B cell (primary cell): Measurements from ENCODE around the gene MYH10. TPM values are rescaled to one million over a fixed set of nuclear protein-coding genes. Genes with fewer than 3 reads are reported as not detected.

Experiments used
- ATAC-seq: fragments of 200-7000 bp; cut with Tn5 transposase; one replicate; pipeline ENCODE4 v1.10.0; 2021; ENCODE audit warnings: low read depth, mild to moderate bottlenecking, moderate number of reproducible peaks, moderate library complexity
- CTCF ChIA-PET: fragments of 350-600 bp; sonication (Branson Sonifier 250); formaldehyde crosslinking; loops from one replicate; lab custom pipeline; 2021; ENCODE audit warnings: antibody characterized with exemption, inconsistent platforms; lab: Charles Lee
- POLR2A ChIA-PET: fragments of 350-600 bp; sonication (Branson Sonifier 250); formaldehyde crosslinking; loops from one replicate; lab custom pipeline; 2021; ENCODE audit warnings: antibody characterized with exemption; lab: Charles Lee
- DNase-seq: peaks from one replicate; pipeline ENCODE4 v3.0.0; 2013
- H2AFZ ChIP-seq: 2 replicates; pipeline ENCODE4 v1.6.1; 2012; ENCODE audit warnings: mild to moderate bottlenecking, low read depth, low read length; ENCODE audit not compliant: insufficient read depth, poor library complexity, severe bottlenecking
- H3K27ac ChIP-seq, 2 donors: 1 replicate in 1 of 2; 2 replicates in 1 of 2; pipeline ENCODE4 v1.5.1; 2012 to 2013; ENCODE audit warnings: low read length in 2 of 2, mild to moderate bottlenecking in 2 of 2, moderate library complexity in 1 of 2
- H3K27me3 ChIP-seq, 4 experiments: fragments of 200-600 bp in 1 of 4; sonication (generic) in 1 of 4; replicated peaks in 1 of 4; 1 replicate in 2 of 4; 2 replicates in 2 of 4; pipeline versions ENCODE4 v1.6.1 to v1.7.0; 2013 to 2016; ENCODE audit warnings: low read length in 3 of 4, mild to moderate bottlenecking in 2 of 4, mixed read lengths in 1 of 4, moderate library complexity in 1 of 4; ENCODE audit not compliant: insufficient read depth in 4 of 4, control insufficient read depth in 3 of 4; ENCODE audit errors: control extremely low read depth in 1 of 4
- H3K36me3 ChIP-seq, 2 experiments: replicated peaks in 1 of 2; 1 replicate in 1 of 2; 2 replicates in 1 of 2; pipeline versions ENCODE4 v1.6.1 to v1.7.1; 2013; ENCODE audit warnings: low read length in 1 of 2; ENCODE audit not compliant: insufficient read depth in 2 of 2, control insufficient read depth in 1 of 2; ENCODE audit errors: control extremely low read depth in 1 of 2, extremely low read depth in 1 of 2
- H3K4me1 ChIP-seq, 2 donors: fragments of 200-600 bp in 1 of 2; sonication (generic) in 1 of 2; 1 replicate in 1 of 2; 2 replicates in 1 of 2; pipeline versions ENCODE4 v1.5.1 to v1.6.1; 2013 to 2017; ENCODE audit warnings: low read length in 2 of 2; ENCODE audit not compliant: control insufficient read depth in 2 of 2, insufficient read depth in 2 of 2
- H3K4me2 ChIP-seq: replicated peaks from 2 replicates; pipeline ENCODE3; 2012; ENCODE audit warnings: mild to moderate bottlenecking, low read depth, low read length; ENCODE audit not compliant: poor library complexity, severe bottlenecking
- H3K4me3 ChIP-seq, 5 experiments: fragments of 200-600 bp in 1 of 5; sonication (generic) in 1 of 5; 1 replicate in 3 of 5; 2 replicates in 2 of 5; pipeline versions ENCODE4 v1.5.1 to v1.7.0; 2011 to 2016; ENCODE audit warnings: low read length in 4 of 5, mild to moderate bottlenecking in 4 of 5, low read depth in 2 of 5, control low read depth in 1 of 5, moderate library complexity in 1 of 5; ENCODE audit not compliant: insufficient read depth in 1 of 5; ENCODE audit errors: control extremely low read depth in 1 of 5, extremely low read depth in 1 of 5
- H3K79me2 ChIP-seq: fragments of 200-600 bp; sonication (generic); one replicate; pipeline ENCODE4 v1.6.0; 2016; ENCODE audit warnings: low read length; ENCODE audit not compliant: control insufficient read depth, insufficient read depth
- H3K9ac ChIP-seq: fragments of 200-600 bp; sonication (generic); 2 replicates; pipeline ENCODE4 v1.6.1; 2017; ENCODE audit warnings: mild to moderate bottlenecking, low read length, moderate library complexity
- H3K9me3 ChIP-seq, 3 donors: one replicate each; pipeline versions ENCODE4 v1.6.1 to v1.7.1; 2013; ENCODE audit warnings: low read length in 2 of 3; ENCODE audit not compliant: control insufficient read depth in 2 of 3, insufficient read depth in 1 of 3; ENCODE audit errors: control extremely low read depth in 1 of 3
- H4K20me1 ChIP-seq: 2 replicates; pipeline ENCODE4 v1.6.0; 2012; ENCODE audit warnings: mild to moderate bottlenecking, low read length; ENCODE audit not compliant: insufficient read depth, control insufficient read depth, poor library complexity, severe bottlenecking
- H3K27ac Mint-ChIP-seq: one replicate; pipeline ENCODE4 v1.8.0; 2021; ENCODE audit warnings: mixed read lengths
- H3K27me3 Mint-ChIP-seq: one replicate; pipeline ENCODE4 v1.8.0; 2021; ENCODE audit warnings: mixed read lengths
- H3K4me1 Mint-ChIP-seq: one replicate; pipeline ENCODE4 v1.8.0; 2021; ENCODE audit warnings: mixed read lengths
- H3K4me3 Mint-ChIP-seq: one replicate; pipeline ENCODE4 v1.8.0; 2021; ENCODE audit warnings: mixed read lengths
- H3K9me3 Mint-ChIP-seq: one replicate; pipeline ENCODE4 v1.8.0; 2022; ENCODE audit warnings: mixed read lengths; ENCODE audit not compliant: insufficient read depth
- CTCF ChIP-seq: fragments of 200-600 bp; IDR thresholded peaks from one replicate; pipeline ENCODE4 v1.8.0; 2022; ENCODE audit warnings: antibody characterized with exemption, mild to moderate bottlenecking
- EZH2 ChIP-seq: IDR thresholded peaks from 2 replicates; pipeline ENCODE4 v1.6.1; 2012; ENCODE audit warnings: borderline replicate concordance, low read depth, mild to moderate bottlenecking, moderate library complexity, low read length; ENCODE audit not compliant: insufficient read depth, poor library complexity, severe bottlenecking
- WGBS: methylation state at CpG from one replicate; pipeline ENCODE4 v1.1.5; 2013; ENCODE audit warnings: missing lambda C conversion rate; ENCODE audit not compliant: insufficient coverage; 5-methylcytosine and 5-hydroxymethylcytosine counted together
- intact Hi-C: fragments of 100-400 bp; cut with micrococcal nuclease; formaldehyde crosslinking; loops from one replicate; pipeline ENCODE4 v1.10.0; 2022
- polyA plus RNA-seq: library from polyadenylated mRNA; depleted of rRNA; stranded (reverse); fragments of >200 nt; gene quantifications from 2 replicates; pipeline ENCODE4 v1.2.3, GENCODE V29; 2012
- total RNA-seq, 2 donors: library from RNA; stranded (reverse); fragments of 120-200 nt in 1 of 2; gene quantifications; 1 replicate in 1 of 2; 2 replicates in 1 of 2; pipeline versions ENCODE4 v1.2.3 to v1.2.4, GENCODE V29; 2013 to 2022

MYH10 gene
- total and polyA plus RNA-seq, 2 donors (not counting 1 experiment from before 2014, with no cell fraction given): 0.04 to 1.7 TPM

DNA sequence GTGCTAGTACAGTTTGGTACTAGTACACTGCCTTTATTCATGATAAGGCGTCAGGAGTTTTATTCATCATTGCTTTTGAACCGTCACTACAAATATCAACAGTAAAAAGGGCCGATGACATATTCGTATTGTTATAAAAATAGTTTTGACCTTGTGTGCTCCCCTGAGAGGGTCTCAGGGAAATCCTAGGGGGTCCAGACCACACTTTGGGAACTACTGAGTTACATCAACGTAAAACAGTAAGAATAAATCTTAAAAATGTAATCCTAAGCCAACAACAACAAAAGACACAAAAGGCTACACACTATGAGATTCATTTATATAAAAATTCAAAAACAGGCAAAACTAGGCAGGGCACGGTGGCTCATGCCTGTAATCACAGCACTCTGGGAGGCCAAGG is 11.2 kb downstream of the MYH10 start:
- TF ChIP-seq EZH2: no peak
- TF ChIP-seq CTCF: no peak
- no peaks in the 10 kb centered on the region for H3K36me3 ChIP-seq
- no peak for ATAC-seq
- H3K27me3 ChIP-seq: peaks cover 0 to 7% (median 2%) of the 10 kb centered on the region in 4 experiments
- 67% methylated on average over 1 of the region's 6 CpGs for WGBS
- H3K27ac ChIP-seq: no peak overlapping the region
- POLR2A ChIA-PET: no interaction called here
- Mint-ChIP-seq H3K27me3 (peaks cover 24% of the 10 kb centered on the region), H3K4me3 (no peak overlapping the region), H3K9me3 (no peaks in the 10 kb centered on the region), H3K27ac (no peak overlapping the region), H3K4me1 (no peaks in the 10 kb centered on the region)
- H3K4me3 ChIP-seq: no peak overlapping the region
- no peak overlapping the region for H3K4me2 ChIP-seq
- H4K20me1 ChIP-seq: no peaks in the 10 kb centered on the region
- CTCF ChIA-PET: no interaction called here
- intact Hi-C loops: no loop called here
- H2AFZ ChIP-seq: no peak overlapping the region
- no peaks in the 10 kb centered on the region for H3K4me1 ChIP-seq
- DNase-seq: no peak
- H3K79me2 ChIP-seq: no peaks in the 10 kb centered on the region
- no peak overlapping the region for H3K9ac ChIP-seq
- no peaks in the 10 kb centered on the region for H3K9me3 ChIP-seq

DNA sequence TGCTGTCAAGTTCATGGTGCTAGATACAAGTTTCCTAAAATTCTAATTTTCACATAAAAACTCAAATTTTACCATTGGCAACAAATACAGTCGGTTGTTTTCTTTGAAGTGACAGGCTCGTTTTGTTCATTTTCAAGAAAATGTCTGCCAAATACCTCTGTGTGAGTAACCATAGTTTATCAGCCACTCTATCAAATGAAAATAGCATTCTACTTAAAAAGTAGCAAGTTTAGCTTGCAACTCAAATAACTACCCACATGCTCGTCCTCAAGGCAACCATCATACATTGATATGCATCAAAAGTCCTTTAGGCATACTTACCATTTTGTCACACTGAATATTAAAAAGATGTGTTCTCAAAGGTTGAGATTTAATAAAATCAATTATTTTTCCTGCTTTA is 11.7 kb downstream of the MYH10 start:
- Histone ChIP-seq H3K9ac (no peak overlapping the region), H3K4me3 (no peak overlapping the region), H4K20me1 (no peaks in the 10 kb centered on the region), H3K27me3 (peaks cover 0 to 4% (median 2%) of the 10 kb centered on the region in 4 experiments), H3K27ac (no peak overlapping the region), H3K36me3 (no peaks in the 10 kb centered on the region), H2AFZ (no peak overlapping the region), H3K79me2 (no peaks in the 10 kb centered on the region), H3K9me3 (no peaks in the 10 kb centered on the region), H3K4me1 (no peaks in the 10 kb centered on the region), H3K4me2 (no peak overlapping the region)
- CTCF ChIA-PET: no interaction called here
- POLR2A ChIA-PET: no interaction called here
- 100% methylated on average over 2 of the region's 3 CpGs for WGBS
- Mint-ChIP-seq H3K9me3 (no peaks in the 10 kb centered on the region), H3K27me3 (peaks cover 21% of the 10 kb centered on the region), H3K4me1 (no peaks in the 10 kb centered on the region), H3K4me3 (no peak overlapping the region), H3K27ac (no peak overlapping the region)
- TF ChIP-seq EZH2 (no peak), CTCF (no peak)
- intact Hi-C loops: no loop called here
- ATAC-seq (no peak), DNase-seq (no peak)
